ENCODE data around the gene TRIM67.

- TF ChIP-seq, protein P1, sequence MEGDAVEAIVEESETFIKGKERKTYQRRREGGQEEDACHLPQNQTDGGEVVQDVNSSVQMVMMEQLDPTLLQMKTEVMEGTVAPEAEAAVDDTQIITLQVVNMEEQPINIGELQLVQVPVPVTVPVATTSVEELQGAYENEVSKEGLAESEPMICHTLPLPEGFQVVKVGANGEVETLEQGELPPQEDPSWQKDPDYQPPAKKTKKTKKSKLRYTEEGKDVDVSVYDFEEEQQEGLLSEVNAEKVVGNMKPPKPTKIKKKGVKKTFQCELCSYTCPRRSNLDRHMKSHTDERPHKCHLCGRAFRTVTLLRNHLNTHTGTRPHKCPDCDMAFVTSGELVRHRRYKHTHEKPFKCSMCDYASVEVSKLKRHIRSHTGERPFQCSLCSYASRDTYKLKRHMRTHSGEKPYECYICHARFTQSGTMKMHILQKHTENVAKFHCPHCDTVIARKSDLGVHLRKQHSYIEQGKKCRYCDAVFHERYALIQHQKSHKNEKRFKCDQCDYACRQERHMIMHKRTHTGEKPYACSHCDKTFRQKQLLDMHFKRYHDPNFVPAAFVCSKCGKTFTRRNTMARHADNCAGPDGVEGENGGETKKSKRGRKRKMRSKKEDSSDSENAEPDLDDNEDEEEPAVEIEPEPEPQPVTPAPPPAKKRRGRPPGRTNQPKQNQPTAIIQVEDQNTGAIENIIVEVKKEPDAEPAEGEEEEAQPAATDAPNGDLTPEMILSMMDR (IDR thresholded peaks at IDR 0.05) = no peak
- TF ChIP-seq POLR2A (IDR thresholded peaks at IDR 0.05) = no peak
These were observed 17.1 kb downstream of the TRIM67 start for GRCh38 chr1:231178970-231179369.
